ENCODE measurements around the gene TTYH3.
"Not testable (repeated sequence)": the region's sequence is repeated elsewhere in the genome, so short reads cannot be mapped to it uniquely, and the experiment has no call there.

TTYH3 gene, protein sequence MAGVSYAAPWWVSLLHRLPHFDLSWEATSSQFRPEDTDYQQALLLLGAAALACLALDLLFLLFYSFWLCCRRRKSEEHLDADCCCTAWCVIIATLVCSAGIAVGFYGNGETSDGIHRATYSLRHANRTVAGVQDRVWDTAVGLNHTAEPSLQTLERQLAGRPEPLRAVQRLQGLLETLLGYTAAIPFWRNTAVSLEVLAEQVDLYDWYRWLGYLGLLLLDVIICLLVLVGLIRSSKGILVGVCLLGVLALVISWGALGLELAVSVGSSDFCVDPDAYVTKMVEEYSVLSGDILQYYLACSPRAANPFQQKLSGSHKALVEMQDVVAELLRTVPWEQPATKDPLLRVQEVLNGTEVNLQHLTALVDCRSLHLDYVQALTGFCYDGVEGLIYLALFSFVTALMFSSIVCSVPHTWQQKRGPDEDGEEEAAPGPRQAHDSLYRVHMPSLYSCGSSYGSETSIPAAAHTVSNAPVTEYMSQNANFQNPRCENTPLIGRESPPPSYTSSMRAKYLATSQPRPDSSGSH
- total RNA-seq = 98.3 to 629 (median 261) reads per million in 18 experiments

- peak in 1 of 2 donors; percentile 70 for DNase-seq
These were observed at the start of gene TTYH3 for GRCh38 chr7:2631946-2632732. Gene TTYH3 (plus strand): TSS chr7:2631986. CDS start chr7:2632156, 170 bp downstream.

GRCh38 chr7:2582006-2582735 lies 49.6 kb upstream of the TTYH3 start:
- no peak for DNase-seq

DNA sequence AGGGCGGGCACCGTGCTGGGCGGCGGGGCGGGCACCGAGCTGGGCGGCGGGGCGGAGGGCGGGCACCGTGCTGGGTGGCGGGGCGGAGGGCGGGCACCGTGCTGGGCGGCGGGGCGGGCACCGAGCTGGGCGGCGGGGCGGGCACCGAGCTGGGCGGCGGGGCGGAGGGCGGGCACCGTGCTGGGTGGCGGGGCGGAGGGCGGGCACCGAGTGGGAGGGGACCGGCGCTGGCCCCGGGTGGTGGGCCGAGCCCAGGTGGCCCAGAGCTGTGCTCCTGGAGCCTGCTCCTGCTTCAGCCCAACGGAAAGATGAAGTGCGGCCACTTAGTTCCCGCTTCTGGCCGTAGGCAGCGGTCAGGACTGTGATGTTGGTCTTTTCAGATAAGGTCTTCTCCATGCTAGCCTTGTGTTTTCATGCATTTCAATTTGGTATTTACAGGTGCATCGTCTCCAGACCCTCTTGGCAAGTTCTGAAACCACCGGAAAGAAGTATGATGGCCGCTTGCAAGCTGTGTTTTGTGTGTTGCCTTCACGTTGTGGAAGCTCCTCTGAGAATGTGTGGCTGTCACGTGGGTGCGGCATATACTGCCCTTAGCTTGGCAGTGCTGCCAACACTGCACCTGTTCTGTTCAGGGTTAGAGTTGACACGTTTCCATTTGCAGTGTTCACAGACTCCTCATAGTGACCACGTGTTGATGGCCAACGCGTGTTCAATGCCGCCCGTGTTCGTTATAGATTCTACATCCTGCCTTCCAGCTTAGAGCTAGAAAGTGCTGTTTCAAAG lies 47.8 kb upstream of the TTYH3 start:
- DNase-seq = no peak

DNA sequence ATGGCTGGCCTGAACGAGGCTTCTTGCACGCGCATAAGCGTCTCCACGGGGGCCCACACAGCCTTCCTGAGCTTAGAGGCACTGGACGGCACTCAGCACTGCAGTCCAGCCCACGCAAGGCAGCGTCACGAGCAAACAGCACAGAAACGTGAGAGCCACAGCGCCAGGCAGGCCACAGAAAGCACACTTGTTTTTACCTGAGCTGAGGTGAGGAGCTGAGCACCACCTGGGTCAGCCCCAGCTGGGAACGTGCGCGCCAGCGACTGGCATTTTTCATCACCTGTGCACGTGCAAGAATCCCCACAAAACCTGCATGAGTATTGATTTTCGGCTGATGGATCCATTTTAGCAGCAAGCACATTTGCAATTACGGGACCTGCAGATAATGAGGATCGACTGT lies 46.3 kb upstream of the TTYH3 start:
- DNase-seq = no peak

DNA sequence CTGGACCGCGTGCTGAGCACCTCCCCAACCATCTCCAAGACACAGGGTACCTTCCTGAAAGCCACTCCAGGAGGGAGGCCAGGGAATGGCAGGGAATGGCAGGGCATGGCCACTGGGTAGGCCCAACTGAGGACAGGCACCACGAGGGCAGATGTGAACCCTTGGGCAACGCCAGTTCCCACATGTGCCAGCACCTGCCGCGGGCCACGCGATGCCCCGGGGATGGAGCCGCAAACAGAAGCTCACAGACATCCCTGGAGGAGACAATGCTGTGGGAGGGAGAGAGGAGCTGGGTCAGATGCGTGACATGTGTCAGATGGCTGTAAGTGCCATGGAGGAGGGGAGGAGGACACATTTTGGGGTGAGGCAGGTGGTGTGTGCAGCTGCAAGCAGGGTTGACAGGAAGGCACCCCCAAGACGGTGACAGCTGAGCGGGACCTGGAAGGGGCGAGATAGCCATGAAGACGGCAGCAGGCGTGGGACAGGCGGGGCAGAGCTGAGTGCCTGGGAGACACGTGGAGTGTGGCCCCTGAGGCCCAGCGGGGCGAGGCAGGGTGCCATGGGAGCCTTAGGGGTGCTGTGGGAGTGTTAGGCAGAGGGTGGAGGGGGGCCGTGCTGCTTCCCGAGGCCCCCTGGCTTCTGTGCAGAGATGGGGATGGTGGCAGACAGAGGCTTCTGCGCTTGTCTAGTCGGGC lies 45.3 kb upstream of the TTYH3 start:
- DNase-seq = no peak

GRCh38 chr7:2587134-2587533 lies 44.7 kb upstream of the TTYH3 start:
- DNase-seq = no peak

- DNase-seq = no peak
These were observed 44.0 kb upstream of the TTYH3 start for GRCh38 chr7:2587778-2588177.

GRCh38 chr7:2589341-2589740 lies 42.4 kb upstream of the TTYH3 start:
- DNase-seq = no peak

DNA sequence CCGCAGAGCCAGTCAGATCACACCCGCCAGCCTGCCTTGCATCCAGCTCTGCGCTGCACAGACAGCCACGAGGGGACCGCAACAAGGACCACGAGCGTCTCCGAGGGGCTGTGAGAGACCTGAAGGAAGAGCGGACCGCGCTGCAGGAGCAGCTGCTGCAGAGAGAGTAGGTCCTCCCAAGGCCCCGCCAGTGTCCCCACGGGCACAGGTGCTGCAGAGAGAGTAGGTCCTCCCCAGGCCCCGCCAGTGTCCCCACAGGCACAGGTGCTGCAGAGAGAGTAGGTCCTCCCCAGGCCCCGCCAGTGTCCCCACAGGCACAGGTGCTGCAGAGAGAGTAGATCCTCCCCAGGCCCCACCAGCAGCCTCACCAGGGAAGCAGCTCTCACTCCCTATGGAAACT lies 41.8 kb upstream of the TTYH3 start:
- DNase-seq = not testable (repeated sequence)

GRCh38 chr7:2592375-2592865 lies 39.4 kb upstream of the TTYH3 start:
- no peak for DNase-seq

DNA sequence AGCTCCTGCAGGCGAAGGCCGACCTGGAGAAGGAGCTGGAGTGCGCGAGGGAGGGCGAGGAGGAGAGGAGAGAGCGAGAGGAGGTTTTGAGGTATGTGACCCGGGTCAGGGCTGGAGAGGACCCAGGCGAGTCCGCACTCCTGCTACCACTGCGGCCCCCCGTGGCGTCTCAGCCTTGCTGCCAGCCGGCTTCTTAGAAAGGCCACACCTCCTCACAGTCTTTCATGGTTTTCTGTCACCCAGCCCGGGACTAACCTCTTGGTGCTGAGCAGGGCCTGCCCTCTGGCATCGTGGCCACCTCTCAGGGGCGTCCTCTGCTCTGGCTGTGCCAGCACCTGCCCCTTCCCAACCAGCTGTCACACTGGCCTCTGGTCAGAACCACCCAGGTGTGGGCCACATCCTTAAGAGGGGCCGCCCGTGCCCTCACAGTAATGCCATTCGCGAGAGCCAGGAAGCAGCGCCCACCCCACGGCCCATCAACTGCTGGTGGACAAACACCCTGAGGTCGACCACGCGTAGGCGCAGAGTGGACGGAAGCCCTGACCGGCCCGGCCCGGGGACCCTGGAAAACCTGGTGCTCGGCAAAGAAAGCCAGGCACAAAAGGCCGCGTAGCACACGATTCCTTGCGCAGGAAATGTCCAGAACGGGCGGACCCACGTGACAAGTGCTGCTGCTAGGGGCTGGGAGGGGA lies 38.6 kb upstream of the TTYH3 start:
- no peak for DNase-seq

GRCh38 chr7:2594599-2594998 lies 37.2 kb upstream of the TTYH3 start:
- no peak for DNase-seq

DNA sequence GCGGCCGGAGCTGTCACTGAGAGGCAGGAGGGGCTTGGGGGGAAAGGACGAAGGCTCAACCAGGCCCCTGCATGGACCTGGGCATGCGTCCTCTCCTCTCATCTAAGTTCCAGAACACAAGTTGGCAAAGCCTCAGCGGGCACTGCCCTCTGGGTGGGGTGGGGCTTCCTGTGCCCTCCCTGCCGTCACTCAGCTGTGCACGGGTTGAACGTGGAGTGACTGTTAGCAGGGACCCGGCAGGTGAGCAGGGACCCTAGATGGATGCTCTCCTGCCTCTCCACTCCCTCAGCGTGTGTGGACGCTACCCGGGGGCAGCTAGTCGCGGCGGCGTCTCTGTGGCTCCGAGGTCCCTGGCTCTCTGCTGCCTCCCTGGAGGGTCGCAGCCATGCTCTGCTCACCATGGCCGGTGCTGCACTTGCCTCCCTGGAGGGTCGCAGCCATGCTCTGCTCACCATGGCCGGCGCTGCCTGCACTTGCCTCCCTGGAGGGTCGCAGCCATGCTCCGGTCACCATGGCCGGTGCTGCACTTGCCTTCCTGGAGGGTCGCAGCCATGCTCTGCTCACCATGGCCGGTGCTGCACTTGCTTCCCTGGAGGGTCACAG lies 36.4 kb upstream of the TTYH3 start:
- no peak for DNase-seq

DNA sequence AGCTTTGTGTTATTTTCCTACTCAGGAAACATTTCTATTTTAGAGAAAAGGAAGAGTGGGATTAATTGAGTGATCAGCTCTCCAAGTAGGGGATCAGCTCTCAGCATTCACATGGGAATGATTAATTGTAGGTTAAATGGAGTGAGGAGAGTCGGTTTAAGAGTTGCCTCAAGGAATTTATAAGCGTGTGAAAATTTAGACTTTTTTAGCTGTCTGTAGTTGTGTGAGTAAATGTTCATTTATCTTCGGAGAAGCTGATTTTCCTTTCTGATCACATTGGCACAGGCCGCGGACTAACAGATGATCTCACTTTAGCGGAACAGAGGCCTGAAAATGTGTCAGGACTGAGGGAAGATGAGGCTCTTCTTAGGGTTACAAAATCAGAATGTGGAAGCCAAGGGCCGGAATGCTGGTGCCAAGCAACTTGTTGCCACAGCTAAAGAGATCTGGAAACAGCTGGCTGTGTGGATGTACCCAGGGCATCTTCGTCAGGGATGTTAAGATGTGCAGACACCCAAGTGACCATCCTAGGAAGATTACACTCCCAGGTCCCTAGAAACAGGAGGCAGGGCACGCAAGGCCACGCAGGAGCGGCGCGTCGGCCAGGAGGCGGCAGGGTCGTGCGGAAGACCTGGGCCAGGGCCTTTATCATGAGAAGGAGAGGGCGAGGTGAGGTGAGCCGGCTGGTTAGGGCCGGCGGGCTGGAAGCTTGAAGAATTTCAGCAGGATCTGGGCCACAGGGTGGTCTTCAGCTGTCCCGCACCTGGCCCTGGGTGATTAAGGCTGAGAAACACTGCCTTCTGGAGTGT lies 35.1 kb upstream of the TTYH3 start:
- no peak for DNase-seq

DNA sequence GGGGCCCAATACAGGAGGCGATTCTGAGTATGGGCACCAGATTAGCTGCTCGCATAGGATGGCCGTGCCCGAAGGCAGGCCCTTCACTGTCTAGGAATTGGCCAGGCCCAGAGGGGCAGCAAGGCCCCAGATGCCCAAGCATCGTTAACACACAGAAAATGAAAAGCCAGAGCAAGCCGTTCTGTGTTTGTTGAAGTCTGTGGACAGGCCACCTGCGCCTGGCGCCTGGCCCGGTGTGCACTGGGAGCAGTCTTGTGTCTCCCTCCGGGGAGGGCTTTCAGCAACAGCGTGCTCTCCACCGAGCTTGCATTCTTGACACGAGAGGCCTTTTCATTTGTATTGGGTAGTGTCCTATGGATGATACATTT lies 34.5 kb upstream of the TTYH3 start:
- DNase-seq = no peak

DNA sequence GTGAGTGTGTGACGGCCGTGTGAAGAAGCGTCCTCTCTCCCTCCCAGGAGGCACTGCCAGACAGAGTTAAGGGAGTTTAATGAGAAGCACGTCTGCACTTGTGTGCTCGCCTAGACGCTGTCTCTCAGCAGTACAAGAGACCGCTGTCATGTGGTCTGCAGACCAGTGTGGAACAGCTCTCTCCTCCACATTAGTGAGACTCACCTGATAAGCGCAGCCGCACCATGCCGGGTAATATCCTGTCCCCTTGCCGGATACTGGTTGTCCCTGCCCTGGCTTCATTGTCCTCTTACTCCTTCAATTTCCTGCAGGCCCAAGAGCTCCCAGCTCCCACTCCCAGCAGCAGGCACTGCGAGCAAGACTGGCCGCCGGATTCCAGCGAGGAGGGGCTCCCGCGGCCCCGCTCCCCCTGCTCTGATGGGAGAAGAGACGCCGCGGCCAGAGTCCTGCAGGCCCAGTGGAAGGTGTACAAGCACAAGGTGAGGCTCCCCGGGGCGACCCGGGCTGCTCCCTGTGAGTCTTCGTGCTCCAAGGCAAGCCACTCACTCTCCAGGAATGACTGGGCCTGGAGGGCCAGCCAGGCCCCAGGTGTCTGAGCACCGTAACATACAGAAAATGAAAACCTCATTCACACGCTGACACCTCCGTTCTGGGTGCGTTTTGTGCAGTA lies 33.5 kb upstream of the TTYH3 start:
- no peak for DNase-seq

- DNase-seq = no peak
These were observed 30.7 kb upstream of the TTYH3 start for GRCh38 chr7:2601065-2601464.

DNA sequence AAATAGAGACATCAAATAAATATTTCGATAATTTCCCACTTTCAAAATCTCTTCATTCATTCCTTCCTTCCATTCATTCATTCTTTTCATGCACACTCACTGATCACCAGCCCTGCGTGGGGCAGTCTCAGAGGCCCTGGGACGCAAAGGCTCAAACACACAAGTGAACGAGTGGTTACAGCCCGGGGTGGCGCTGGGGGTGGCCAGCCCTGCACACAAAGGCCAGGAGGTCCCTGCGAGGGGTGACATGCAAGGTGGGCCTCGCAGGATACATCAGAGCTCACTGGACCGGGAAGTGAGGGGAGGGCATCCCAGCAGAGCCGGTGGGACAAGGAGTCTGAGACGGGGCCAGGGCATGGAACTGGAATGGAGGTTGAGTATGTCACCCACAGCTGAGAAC lies 29.9 kb upstream of the TTYH3 start:
- DNase-seq = no peak

Data from inflammatory macrophage (primary cell).